ENCODE data around the gene PPP2R5B. TPM values are rescaled to one million over a fixed set of nuclear protein-coding genes. Genes with fewer than 3 reads are reported as not detected.

Gene PPP2R5B
- total and polyA plus RNA-seq, 9 of the 15 experiments (the other 6 are each of a cell fraction or from before 2014, with no cell fraction given) = 0.10 to 7.8 (median 3.3) TPM

DNA sequence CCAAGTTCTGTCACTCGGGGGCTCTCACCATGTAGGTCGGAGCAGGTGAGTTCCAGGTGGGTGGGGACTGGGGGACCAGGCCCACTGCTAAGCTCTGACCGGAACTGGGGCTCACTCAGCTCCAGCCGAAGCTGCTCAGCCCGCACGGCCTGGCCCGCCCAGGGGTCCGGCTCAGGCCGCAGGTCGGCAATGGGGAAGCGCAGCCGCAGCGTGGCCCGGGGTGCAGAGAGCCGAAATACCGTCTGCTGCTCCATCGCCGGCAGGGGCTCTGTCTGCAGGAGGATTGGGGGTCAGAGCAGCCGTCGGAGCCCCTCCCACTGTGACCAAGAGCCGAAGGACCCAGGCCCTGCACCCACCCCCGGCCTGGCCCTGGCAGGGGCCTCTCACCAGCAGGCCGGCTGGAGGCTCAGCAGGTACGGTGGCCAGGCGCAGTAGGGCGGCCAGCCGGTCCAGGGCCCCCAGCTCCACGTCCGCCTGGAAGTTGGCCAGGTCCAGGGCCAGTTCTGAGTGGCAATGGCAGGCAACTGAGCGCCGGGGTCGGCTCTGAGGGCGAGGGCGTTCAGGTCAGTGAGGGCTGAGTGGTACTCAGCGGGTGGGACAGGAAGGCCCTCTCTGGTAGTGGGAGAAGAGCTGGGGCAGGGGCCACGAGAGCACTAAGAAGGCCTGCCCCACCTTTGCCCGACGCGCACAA is 14.7 kb upstream of the PPP2R5B start:
- DNase-seq (ENCODE audit: extremely low read depth in 1 of 4, low spot score in 3 of 4) (no peak), ATAC-seq (no peak), FAIRE-seq (no peak)
- Histone ChIP-seq H3K4me1 (replicated peaks in 1 of 2; ENCODE audit: control insufficient read depth in 2 of 2, insufficient read depth in 2 of 2, low read length in 2 of 2) (peaks cover 0 to 35% of the 10 kb centered on the region in 2 experiments; a peak in 2 of 5 replicates), H3K27me3 (ENCODE audit: control insufficient read depth in 2 of 2, insufficient read depth in 2 of 2, low read length in 2 of 2) (no peaks in the 10 kb centered on the region), H3K27ac (ENCODE audit: extremely low read depth, low read depth, low read length) (no peak overlapping the region), H3K9ac (ENCODE audit: insufficient read depth in 1 of 2, low read depth in 2 of 2, low read length in 2 of 2) (no peak overlapping the region), H3K4me3 (no peak overlapping the region), H4K20me1 (replicated peaks; ENCODE audit: control insufficient read depth, insufficient read depth, low read length) (no peaks in the 10 kb centered on the region), H2AFZ (ENCODE audit: low read depth, low read length) (no peak overlapping the region), H3K9me3 (replicated peaks; ENCODE audit: control insufficient read depth, insufficient read depth, low read depth, low read length) (no peaks in the 10 kb centered on the region), H3K79me2 (ENCODE audit: control insufficient read depth, insufficient read depth, low read length) (no peaks in the 10 kb centered on the region; the same call in 2 of the 3 replicates), H3K9me1 (ENCODE audit: control insufficient read depth, insufficient read depth, low read length) (peaks cover 5% of the 10 kb centered on the region), H3K36me3 (ENCODE audit: control insufficient read depth, insufficient read depth, low read length) (peaks cover 89% of the 10 kb centered on the region; the same call in 2 of the 3 replicates), H3K4me2 (ENCODE audit: insufficient read depth, low read length) (no peak overlapping the region)
- intact Hi-C loops (cut with micrococcal nuclease) (no loop called here), in situ Hi-C loops (cut with MboI) (no loop called here)
- WGBS (ENCODE audit: insufficient coverage, low coverage, missing lambda C conversion rate) = 91% methylated on average over 31 of the region's 39 CpGs
- POLR2A ChIA-PET = interaction anchor here (0.6 kb wide), 1 partner anchor 44 kb away, joined by 5 read pairs; no protein-coding TSS in a partner anchor
- TF ChIP-seq CBX8 (IDR thresholded peaks at IDR 0.05; ENCODE audit: borderline replicate concordance, extremely low read depth, low read depth, low read length, poor library complexity, severe bottlenecking) = no peak
- TF ChIP-seq RBFOX2 (IDR thresholded peaks at IDR 0.05; ENCODE audit: low read depth, low read length) = peak; percentile 60; the same call in 1 of the 2 replicates
- no peak for TF ChIP-seq FOXJ3 (CRISPR knock-in tag; IDR thresholded peaks at IDR 0.05)
- CTCF ChIA-PET (ENCODE audit: low intra/inter-chr PET ratio) = interaction anchor here (0.7 kb wide), 2 partner anchors 85 to 431 kb away, joined by 3 read pairs; no protein-coding TSS in a partner anchor
- BruUV-seq (replicated peaks) = no TSS peak
